Measurements from ENCODE around the gene SMTNL2. TPM values are rescaled to one million over a fixed set of nuclear protein-coding genes. Genes with fewer than 3 reads are reported as not detected.

SMTNL2 gene
- total RNA-seq, 1 donor from 2014 or later = not detected

- H3K4me3 Mint-ChIP-seq (ENCODE audit: low read depth) = no peak overlapping the region
Observed at GRCh38 chr17:4559966-4560365, 24.4 kb upstream of the SMTNL2 start.

GRCh38 chr17:4560421-4560820 lies 23.9 kb upstream of the SMTNL2 start, which contains the start of gene GGT6:
GGT6 (minus strand) TSS chr17:4560577; CDS start chr17:4560521, 56 bp downstream.
- Mint-ChIP-seq H3K27ac (no peak within 1 kb of the TSS), H3K4me3 (ENCODE audit: low read depth) (no peak within 1 kb of the TSS), H3K27me3 (ENCODE audit: low read depth) (no peaks in the 10 kb centered on the region), H3K36me3 (ENCODE audit: low read depth) (no peaks in the 10 kb centered on the region), H3K4me1 (ENCODE audit: low read depth) (peaks cover 34% of the 10 kb centered on the region), H3K9me3 (no peaks in the 10 kb centered on the region)
- intact Hi-C loops (cut with micrococcal nuclease) = loop anchor here (10.0 kb wide), 2 partner anchors 144 to 234 kb away; partner anchors contain the start of genes PELP1 and PSMB6
- no peak for DNase-seq (ENCODE audit: low spot score)

More at GRCh38 chr17:4559966-4560365, 24.4 kb upstream of the SMTNL2 start:
- DNase-seq (ENCODE audit: low spot score) = no peak
- Mint-ChIP-seq H3K36me3 (ENCODE audit: low read depth) (peaks cover 2% of the 10 kb centered on the region), H3K4me1 (ENCODE audit: low read depth) (peaks cover 32% of the 10 kb centered on the region), H3K27ac (no peak overlapping the region), H3K9me3 (no peaks in the 10 kb centered on the region), H3K27me3 (ENCODE audit: low read depth) (no peaks in the 10 kb centered on the region)
- intact Hi-C loops (cut with micrococcal nuclease) = loop anchor here (10.0 kb wide), 2 partner anchors 145 to 235 kb away; partner anchors contain the start of genes PELP1 and PSMB6

GRCh38 chr17:4560837-4561256 lies 23.5 kb upstream of the SMTNL2 start:
- H3K36me3 Mint-ChIP-seq (ENCODE audit: low read depth) = no peaks in the 10 kb centered on the region
- intact Hi-C loops (cut with micrococcal nuclease) = loop anchor here (10.0 kb wide), 2 partner anchors 144 to 234 kb away; partner anchors contain the start of genes PELP1 and PSMB6
- H3K27ac Mint-ChIP-seq = no peak overlapping the region
- DNase-seq (ENCODE audit: low spot score) = no peak
- peaks cover 34% of the 10 kb centered on the region for H3K4me1 Mint-ChIP-seq (ENCODE audit: low read depth)
- no peaks in the 10 kb centered on the region for H3K9me3 Mint-ChIP-seq
- no peaks in the 10 kb centered on the region for H3K27me3 Mint-ChIP-seq (ENCODE audit: low read depth)
- no peak overlapping the region for H3K4me3 Mint-ChIP-seq (ENCODE audit: low read depth)

- H3K4me3 Mint-ChIP-seq (ENCODE audit: low read depth) = peak overlapping the region; percentile 2
Observed at GRCh38 chr17:4562015-4562969, 22.0 kb upstream of the SMTNL2 start.

GRCh38 chr17:4565209-4566141 lies 18.9 kb upstream of the SMTNL2 start:
- DNase-seq (ENCODE audit: low spot score) = peak; percentile 39
- H3K4me3 Mint-ChIP-seq (ENCODE audit: low read depth) = no peak overlapping the region
- H3K36me3 Mint-ChIP-seq (ENCODE audit: low read depth) = no peaks in the 10 kb centered on the region
- peak overlapping the region; percentile 33 for H3K27ac Mint-ChIP-seq
- H3K27me3 Mint-ChIP-seq (ENCODE audit: low read depth) = peaks cover 7% of the 10 kb centered on the region
- intact Hi-C loops (cut with micrococcal nuclease) = loop anchor here (1.0 to 10.0 kb wide), 5 partner anchors 8 to 324 kb away; partner anchors contain the start of genes PELP1 and PSMB6
- H3K9me3 Mint-ChIP-seq = no peaks in the 10 kb centered on the region
- peaks cover 40% of the 10 kb centered on the region for H3K4me1 Mint-ChIP-seq (ENCODE audit: low read depth)

More at GRCh38 chr17:4562015-4562969, 22.0 kb upstream of the SMTNL2 start:
- H3K4me1 Mint-ChIP-seq (ENCODE audit: low read depth) = peaks cover 35% of the 10 kb centered on the region
- H3K27ac Mint-ChIP-seq = peak overlapping the region; percentile 45
- H3K36me3 Mint-ChIP-seq (ENCODE audit: low read depth) = no peaks in the 10 kb centered on the region
- DNase-seq (ENCODE audit: low spot score) = no peak
- H3K9me3 Mint-ChIP-seq = no peaks in the 10 kb centered on the region
- H3K27me3 Mint-ChIP-seq (ENCODE audit: low read depth) = peaks cover 3% of the 10 kb centered on the region
- intact Hi-C loops (cut with micrococcal nuclease) = loop anchor here (10.0 kb wide), 2 partner anchors 143 to 233 kb away; partner anchors contain the start of genes PELP1 and PSMB6

- Mint-ChIP-seq H3K27me3 (ENCODE audit: low read depth) (peaks cover 7% of the 10 kb centered on the region), H3K9me3 (no peaks in the 10 kb centered on the region), H3K4me1 (ENCODE audit: low read depth) (peaks cover 36% of the 10 kb centered on the region), H3K36me3 (ENCODE audit: low read depth) (no peaks in the 10 kb centered on the region), H3K27ac (no peak overlapping the region), H3K4me3 (ENCODE audit: low read depth) (no peak overlapping the region)
- no peak for DNase-seq (ENCODE audit: low spot score)
- intact Hi-C loops (cut with micrococcal nuclease) = loop anchor here (1.0 to 10.0 kb wide), 3 partner anchors 60 to 228 kb away; partner anchors contain the start of genes PELP1 and PSMB6
Observed at GRCh38 chr17:4566785-4567184, 17.5 kb upstream of the SMTNL2 start.

GRCh38 chr17:4569591-4569990 lies 14.7 kb upstream of the SMTNL2 start:
- Mint-ChIP-seq H3K36me3 (ENCODE audit: low read depth) (no peaks in the 10 kb centered on the region), H3K9me3 (no peaks in the 10 kb centered on the region), H3K27me3 (ENCODE audit: low read depth) (peaks cover 9% of the 10 kb centered on the region), H3K4me1 (ENCODE audit: low read depth) (peaks cover 33% of the 10 kb centered on the region), H3K4me3 (ENCODE audit: low read depth) (no peak overlapping the region), H3K27ac (no peak overlapping the region)
- DNase-seq (ENCODE audit: low spot score) = no peak
- intact Hi-C loops (cut with micrococcal nuclease) = loop anchor here (10.0 kb wide), 2 partner anchors 135 to 225 kb away; partner anchors contain the start of genes PELP1 and PSMB6

- peaks cover 13% of the 10 kb centered on the region for H3K27me3 Mint-ChIP-seq (ENCODE audit: low read depth)
- H3K9me3 Mint-ChIP-seq = no peaks in the 10 kb centered on the region
- H3K27ac Mint-ChIP-seq = no peak overlapping the region
- H3K36me3 Mint-ChIP-seq (ENCODE audit: low read depth) = no peaks in the 10 kb centered on the region
- H3K4me3 Mint-ChIP-seq (ENCODE audit: low read depth) = no peak overlapping the region
- H3K4me1 Mint-ChIP-seq (ENCODE audit: low read depth) = peaks cover 23% of the 10 kb centered on the region
- intact Hi-C loops (cut with micrococcal nuclease) = no loop called here
- no peak for DNase-seq (ENCODE audit: low spot score)
Observed at GRCh38 chr17:4572131-4572530, 12.2 kb upstream of the SMTNL2 start.

- H3K27ac Mint-ChIP-seq = peak overlapping the region; percentile 68
- no peaks in the 10 kb centered on the region for H3K36me3 Mint-ChIP-seq (ENCODE audit: low read depth)
- H3K4me1 Mint-ChIP-seq (ENCODE audit: low read depth) = peaks cover 23% of the 10 kb centered on the region
- intact Hi-C loops (cut with micrococcal nuclease) = loop anchor here (1.0 kb wide), 1 partner anchor 8 kb away; no protein-coding TSS in a partner anchor
- no peak for DNase-seq (ENCODE audit: low spot score)
- H3K27me3 Mint-ChIP-seq (ENCODE audit: low read depth) = peaks cover 13% of the 10 kb centered on the region
- H3K9me3 Mint-ChIP-seq = no peaks in the 10 kb centered on the region
- no peak overlapping the region for H3K4me3 Mint-ChIP-seq (ENCODE audit: low read depth)
Observed at GRCh38 chr17:4573115-4573514, 11.2 kb upstream of the SMTNL2 start.

GRCh38 chr17:4573669-4574068 lies 10.7 kb upstream of the SMTNL2 start:
- Mint-ChIP-seq H3K4me3 (ENCODE audit: low read depth) (no peak overlapping the region), H3K36me3 (ENCODE audit: low read depth) (no peaks in the 10 kb centered on the region), H3K4me1 (ENCODE audit: low read depth) (peaks cover 23% of the 10 kb centered on the region), H3K9me3 (no peaks in the 10 kb centered on the region), H3K27me3 (ENCODE audit: low read depth) (peaks cover 13% of the 10 kb centered on the region), H3K27ac (peak overlapping the region; percentile 68)
- peak; percentile 33 for DNase-seq (ENCODE audit: low spot score)
- intact Hi-C loops (cut with micrococcal nuclease) = loop anchor here (1.0 kb wide), 1 partner anchor 8 kb away; no protein-coding TSS in a partner anchor

GRCh38 chr17:4574448-4575045 lies 9.8 kb upstream of the SMTNL2 start:
- H3K9me3 Mint-ChIP-seq = no peaks in the 10 kb centered on the region
- intact Hi-C loops (cut with micrococcal nuclease) = no loop called here
- H3K4me1 Mint-ChIP-seq (ENCODE audit: low read depth) = peaks cover 23% of the 10 kb centered on the region
- H3K27me3 Mint-ChIP-seq (ENCODE audit: low read depth) = peaks cover 11% of the 10 kb centered on the region
- no peak overlapping the region for H3K4me3 Mint-ChIP-seq (ENCODE audit: low read depth)
- no peak overlapping the region for H3K27ac Mint-ChIP-seq
- no peaks in the 10 kb centered on the region for H3K36me3 Mint-ChIP-seq (ENCODE audit: low read depth)
- no peak for DNase-seq (ENCODE audit: low spot score)

Measured in activated T-helper 2 cell treated with anti-CD3 and anti-CD28 coated beads, Interferon-gamma antibody, Interleukin-2, Interleukin-4, amounts not matched to agents 10 μg/mL and 5 μg/mL and 100 μg/mL, durations not matched to agents 14 hours and 24 hours and 36 hours (primary cell).